Measurements from ENCODE around the gene CFAP73. TPM values are rescaled to one million over a fixed set of nuclear protein-coding genes. Genes with fewer than 3 reads are reported as not detected.

The CFAP73 gene
- total and polyA plus RNA-seq, 2 of the 8 experiments (the other 6 are each of a cell fraction or from before 2014, with no cell fraction given): 0.45 to 0.56 TPM

DNA sequence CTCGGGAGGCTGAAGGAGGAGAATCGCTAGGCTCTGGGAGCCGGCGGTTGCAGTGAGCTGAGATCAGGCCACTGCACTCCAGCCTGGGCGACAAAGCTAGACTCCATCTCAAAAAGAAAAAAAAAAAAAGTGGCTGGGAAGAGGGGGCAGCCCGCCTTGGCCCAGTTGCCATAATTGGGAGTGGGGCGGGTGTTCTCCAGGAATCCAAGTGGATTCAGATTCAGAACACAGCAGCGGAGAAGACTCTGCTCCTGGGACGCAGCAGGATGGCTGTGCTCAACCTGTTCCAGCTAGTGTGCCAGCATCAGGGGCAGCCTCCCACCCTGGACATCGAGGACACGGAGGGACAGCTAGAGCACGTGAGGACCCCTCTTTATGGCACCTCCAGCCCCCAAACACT lies 5.5 kb downstream of the CFAP73 start:
- Histone ChIP-seq H3K4me3 (ENCODE audit: extremely low read depth in 1 of 4, insufficient read depth in 2 of 4, low read depth in 3 of 4, low read length in 4 of 4) (peak overlapping the region in 2 of 4 experiments; percentile 21 to 61; a peak in 3 of 8 replicates), H2AK5ac (ENCODE audit: low read depth, low read length) (no peak overlapping the region), H3K14ac (ENCODE audit: insufficient read length) (no peak overlapping the region)
- TF ChIP-seq, protein P1, sequence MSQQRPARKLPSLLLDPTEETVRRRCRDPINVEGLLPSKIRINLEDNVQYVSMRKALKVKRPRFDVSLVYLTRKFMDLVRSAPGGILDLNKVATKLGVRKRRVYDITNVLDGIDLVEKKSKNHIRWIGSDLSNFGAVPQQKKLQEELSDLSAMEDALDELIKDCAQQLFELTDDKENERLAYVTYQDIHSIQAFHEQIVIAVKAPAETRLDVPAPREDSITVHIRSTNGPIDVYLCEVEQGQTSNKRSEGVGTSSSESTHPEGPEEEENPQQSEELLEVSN (IDR thresholded peaks at IDR 0.05): no peak
- TF ChIP-seq NRF1 (IDR thresholded peaks at IDR 0.05; ENCODE audit: low read depth, low read length) (no peak), KDM5A (IDR thresholded peaks at IDR 0.05; ENCODE audit: low read length) (no peak), CREB1 (IDR thresholded peaks at IDR 0.05) (no peak), USF2 (IDR thresholded peaks at IDR 0.05; ENCODE audit: low read length) (no peak), CBX8 (IDR thresholded peaks at IDR 0.05; ENCODE audit: borderline replicate concordance, low read depth, low read length) (no peak), CHD1 (IDR thresholded peaks at IDR 0.05; ENCODE audit: low read depth, low read length) (no peak), MAX (IDR thresholded peaks at IDR 0.05) (no peak), TCF12 (IDR thresholded peaks at IDR 0.05; ENCODE audit: low read depth, low read length) (no peak), SP2 (IDR thresholded peaks at IDR 0.05; ENCODE audit: low read length) (no peak)

More for the DNA sequence above, 5.5 kb downstream of the CFAP73 start:
- H2BK5ac ChIP-seq (ENCODE audit: low read depth, low read length): no peak overlapping the region
- H2BK20ac ChIP-seq (ENCODE audit: low read length): no peak overlapping the region
- H2BK120ac ChIP-seq (replicated peaks; ENCODE audit: low read depth, low read length): no peak overlapping the region
- ChIA-PET CTCF (ENCODE audit: partially characterized antibody) (interaction anchor here (1.2 to 7.9 kb wide), 10 partner anchors 10 to 157 kb away, joined by 3 to 51 read pairs (median 6); partner anchors contain the start of gene RASAL1), POLR2A (ENCODE audit: partially characterized antibody) (interaction anchor here (0.6 to 3.8 kb wide), 9 partner anchors 10 to 193 kb away, joined by 3 to 35 read pairs (median 4); partner anchors contain the start of genes DDX54, RASAL1, RITA1 and TPCN1)
- peak overlapping the region; percentile 64 to 98; a peak in 3 of 4 replicates for H3K4me2 ChIP-seq (ENCODE audit: insufficient read depth in 1 of 2, low read depth in 2 of 2, low read length in 2 of 2)
- H3K56ac ChIP-seq (replicated peaks; ENCODE audit: insufficient read length, low read depth, low read length): no peak overlapping the region
- peaks cover 9% of the 10 kb centered on the region; the same call in 1 of the 2 replicates for H3K23me2 ChIP-seq (ENCODE audit: low read depth, low read length)
- H3K36me3 ChIP-seq (ENCODE audit: control insufficient read depth in 2 of 4, insufficient read depth in 4 of 4, low read length in 3 of 4): peaks cover 14 to 24% (median 16%) of the 10 kb centered on the region in 4 experiments; a peak in 7 of 8 replicates
- no peak overlapping the region for H3K27ac ChIP-seq (ENCODE audit: low read depth, low read length)
- H2BK12ac ChIP-seq (ENCODE audit: low read depth, low read length): 0 out of 2 replicates have a peak overlapping the region, but pooled peaks have one; percentile 6
- no peaks in the 10 kb centered on the region for H3K79me2 ChIP-seq (ENCODE audit: control insufficient read depth in 1 of 2, insufficient read depth in 2 of 2, low read length in 2 of 2)
- H3K4ac ChIP-seq (replicated peaks; ENCODE audit: insufficient read length, low read depth, low read length): no peak overlapping the region
- no peak overlapping the region for H3K9ac ChIP-seq (replicated peaks in 1 of 4; ENCODE audit: extremely low read depth in 1 of 4, low read depth in 3 of 4, low read length in 3 of 4)
- peaks cover 1 to 32% (median 25%) of the 10 kb centered on the region in 4 experiments for H3K27me3 ChIP-seq (replicated peaks in 1 of 4; ENCODE audit: control insufficient read depth in 3 of 4, extremely low read depth in 1 of 4, insufficient read depth in 3 of 4, low read length in 3 of 4)
- H4K91ac ChIP-seq (replicated peaks; ENCODE audit: insufficient read length, low read length): no peak overlapping the region
- no peak overlapping the region for H3K18ac ChIP-seq (ENCODE audit: extremely low read depth, low read length)
- no peak for DNase-seq (ENCODE audit: low read depth in 1 of 2, low spot score in 2 of 2)
- no peaks in the 10 kb centered on the region; the same call in none of the 2 replicates for H3K79me1 ChIP-seq (ENCODE audit: low read depth, low read length)
- 80% methylated on average over 12 of the region's 12 CpGs; no CpG with 5 or more reads in 1 of the 2 experiments for WGBS, 2 experiments (ENCODE audit: extremely low coverage in 1 of 2, insufficient coverage in 1 of 2, insufficient read length in 1 of 2, insufficient replicate concordance in 2 of 2, low coverage in 1 of 2, low lambda C conversion rate in 2 of 2, missing lambda C conversion rate in 1 of 2)
- no peak overlapping the region for H4K8ac ChIP-seq (ENCODE audit: extremely low read depth, insufficient read depth, low read length)
- no peak overlapping the region for H2AFZ ChIP-seq (ENCODE audit: low read length)
- H4K20me1 ChIP-seq (replicated peaks in 1 of 2; ENCODE audit: control insufficient read depth in 1 of 2, insufficient read depth in 2 of 2, low read length in 2 of 2): peaks cover 2 to 3% of the 10 kb centered on the region in 2 experiments
- H3K9me3 ChIP-seq (ENCODE audit: insufficient read depth in 2 of 2, low read depth in 1 of 2, low read length in 1 of 2): no peaks in the 10 kb centered on the region
- no peak overlapping the region for H4K5ac ChIP-seq (ENCODE audit: insufficient read length, low read depth, low read length)
- peaks cover 3 to 14% (median 11%) of the 10 kb centered on the region in 4 experiments for H3K4me1 ChIP-seq (replicated peaks in 1 of 4; ENCODE audit: control insufficient read depth in 3 of 4, insufficient read depth in 4 of 4, low read length in 3 of 4)
- H3K23ac ChIP-seq (ENCODE audit: insufficient read length): no peak overlapping the region
- no peak for FAIRE-seq
- 0 out of 2 replicates have a peak overlapping the region, but pooled peaks have one; percentile 19 for H2BK15ac ChIP-seq (ENCODE audit: low read length)

All from H1 (cell line).